Measurements from ENCODE around the gene XIAP.
"Not testable (repeated sequence)": the region's sequence is repeated elsewhere in the genome, so short reads cannot be mapped to it uniquely, and the experiment has no call there.

XIAP gene

DNA sequence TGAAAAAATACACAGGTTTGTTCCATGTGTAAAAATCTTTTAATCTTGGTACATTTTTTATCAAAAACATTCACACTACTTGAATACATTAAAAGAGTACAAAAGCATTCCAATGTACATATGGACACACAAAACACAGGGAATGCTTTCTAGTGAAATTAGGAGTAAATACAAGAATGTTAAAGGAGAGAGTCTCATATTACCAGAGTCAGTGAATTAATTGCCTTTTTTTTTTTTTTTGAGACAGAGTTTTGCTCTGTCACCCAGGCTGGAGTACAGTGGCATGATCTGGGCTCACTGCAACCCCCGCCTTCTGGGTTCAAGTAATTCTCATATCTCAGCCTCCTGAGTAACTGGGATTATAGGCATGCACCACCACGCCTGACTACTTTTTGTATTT lies 17.0 kb downstream of the XIAP start:
- no peak for DNase-seq

DNA sequence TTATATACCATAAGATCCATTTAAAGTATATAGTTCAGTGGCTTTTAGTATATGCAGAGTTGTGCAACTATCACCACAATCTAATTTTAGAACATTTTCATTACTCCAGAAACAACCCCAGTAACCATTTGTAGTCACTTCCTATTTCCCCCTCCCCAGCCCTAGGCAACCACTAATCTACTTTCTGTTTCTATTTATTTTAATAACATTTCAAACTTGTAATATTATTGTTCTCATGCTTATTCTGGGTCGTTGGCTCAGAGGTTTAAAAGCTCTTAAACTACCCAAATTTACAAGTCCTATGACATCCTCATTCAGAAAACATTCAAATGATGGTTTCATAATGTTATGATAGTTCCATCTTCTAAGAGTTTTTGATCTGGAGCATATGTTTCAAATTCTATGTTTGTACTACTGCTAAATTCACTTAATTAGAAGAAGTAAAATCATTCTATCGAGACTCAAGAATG lies 18.4 kb downstream of the XIAP start:
- DNase-seq = no peak

DNA sequence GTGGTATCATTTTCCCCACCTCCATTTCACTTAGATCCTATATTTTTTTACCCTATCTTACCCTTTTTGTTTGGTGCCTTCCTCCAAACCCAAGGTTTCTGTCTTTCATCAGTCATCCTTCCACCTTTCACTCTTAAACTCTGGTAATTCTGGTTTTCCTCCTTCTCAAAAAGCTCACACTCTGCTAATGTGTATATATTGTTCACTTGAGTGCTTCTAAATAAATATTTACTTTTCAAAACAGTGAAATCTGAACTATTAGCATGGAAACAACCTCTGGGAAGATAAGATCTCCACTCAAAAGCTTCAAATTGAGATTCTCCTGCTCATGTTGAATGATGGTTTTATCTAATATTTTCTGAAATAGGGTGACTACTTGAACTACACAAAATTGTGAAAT lies 21.5 kb downstream of the XIAP start:
- no peak for DNase-seq

DNA sequence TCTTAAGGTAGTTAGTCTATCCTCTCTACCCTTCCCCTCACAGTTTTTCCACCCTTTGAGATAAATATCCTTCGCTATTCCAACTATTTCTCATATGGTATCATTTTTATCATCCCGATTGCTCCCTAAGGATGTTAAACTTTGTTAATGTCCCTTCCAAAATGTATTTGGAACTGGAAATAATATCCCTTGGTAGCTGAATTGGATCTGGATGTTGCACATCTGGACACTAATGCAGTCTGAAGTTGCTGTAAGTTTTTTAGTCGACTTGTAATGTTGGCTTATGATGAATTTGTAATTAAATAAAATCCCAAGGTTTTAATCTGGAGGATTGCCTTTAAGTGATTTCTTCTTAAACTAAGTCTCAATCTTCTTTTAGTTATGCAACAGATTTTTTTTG lies 22.5 kb downstream of the XIAP start:
- no peak for DNase-seq

GRCh38 chrX:123884809-123885408 lies 25.1 kb downstream of the XIAP start:
- peak; percentile 55 for DNase-seq

GRCh38 chrX:123899701-123900100 lies 39.8 kb downstream of the XIAP start:
- DNase-seq = no peak

DNA sequence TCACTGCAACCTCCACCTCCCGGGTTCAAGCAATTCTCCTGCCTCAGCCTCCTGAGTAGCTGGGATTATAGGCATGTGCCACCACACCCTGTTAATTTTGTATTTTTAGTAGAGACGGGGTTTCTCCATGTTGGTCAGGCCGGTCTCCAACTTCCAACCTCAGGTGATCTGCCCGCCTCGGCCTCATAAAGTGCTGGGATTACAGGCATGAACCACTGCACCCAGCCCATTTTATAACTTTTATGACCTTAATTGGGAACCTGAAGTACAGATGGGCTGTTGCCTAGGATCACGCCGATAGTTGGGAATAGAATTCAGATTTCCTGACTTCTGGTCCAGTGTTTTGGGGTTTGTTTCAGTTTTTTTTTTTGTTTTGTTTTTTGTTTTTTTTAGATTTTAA lies 43.4 kb downstream of the XIAP start:
- DNase-seq = not testable (repeated sequence)

- no peak for DNase-seq
Measured at GRCh38 chrX:123905332-123905731, 45.5 kb downstream of the XIAP start.

GRCh38 chrX:123906557-123907316 lies 46.9 kb downstream of the XIAP start:
- DNase-seq = no peak

GRCh38 chrX:123909523-123909922 lies 49.7 kb downstream of the XIAP start:
- no peak for DNase-seq

DNA sequence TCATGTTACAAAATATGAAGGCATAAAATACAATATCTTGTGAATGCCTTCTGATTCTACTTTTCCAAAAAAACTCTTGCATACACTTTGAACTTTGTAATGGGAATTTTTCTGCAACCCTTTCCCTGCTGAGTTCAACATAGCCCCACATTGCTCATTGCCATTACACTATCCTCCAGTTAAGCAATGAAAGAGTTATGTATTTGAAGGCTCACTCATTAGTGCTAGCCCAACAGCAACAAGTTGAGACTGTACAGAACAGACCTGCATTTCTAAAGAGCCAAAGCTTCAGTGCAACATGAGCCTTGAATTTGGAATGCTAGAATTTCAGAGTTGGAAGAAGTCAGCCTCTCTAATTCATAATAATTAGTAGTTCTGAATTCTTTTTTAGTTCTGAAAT lies 57.2 kb downstream of the XIAP start:
- DNase-seq = no peak

- peak; percentile 1 for DNase-seq
Measured at GRCh38 chrX:123918106-123918721, 58.4 kb downstream of the XIAP start.

DNA sequence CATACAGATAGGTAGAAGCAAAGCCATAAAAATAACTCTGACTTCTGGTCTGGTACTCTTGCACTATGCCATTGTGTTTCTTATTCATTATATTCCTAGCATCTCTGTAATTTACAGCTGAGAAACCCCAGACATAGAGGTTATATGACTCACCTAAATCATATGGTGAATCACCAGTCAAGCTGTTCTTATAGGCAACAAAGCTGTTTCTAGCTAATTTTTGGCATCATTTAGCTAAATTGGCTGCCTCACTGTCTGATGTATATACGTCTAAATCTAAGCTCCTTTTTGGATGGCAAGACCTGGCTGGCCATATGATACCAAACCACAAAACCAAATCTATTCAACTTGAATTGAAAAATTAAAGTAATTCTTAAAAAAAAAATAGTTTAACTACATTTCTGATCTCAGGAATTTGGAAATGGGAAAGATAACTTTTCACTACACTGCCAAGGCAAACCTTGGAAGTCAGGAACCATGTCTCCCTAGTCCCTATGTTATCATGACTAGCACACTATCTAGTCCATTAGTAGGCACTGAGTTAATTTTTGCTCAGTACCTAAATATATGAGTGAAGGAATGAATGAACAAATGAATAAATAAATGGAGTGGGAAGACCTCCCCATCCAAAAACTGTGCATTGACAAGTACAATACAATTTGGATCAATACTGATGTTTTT lies 60.4 kb downstream of the XIAP start:
- DNase-seq = no peak

DNA sequence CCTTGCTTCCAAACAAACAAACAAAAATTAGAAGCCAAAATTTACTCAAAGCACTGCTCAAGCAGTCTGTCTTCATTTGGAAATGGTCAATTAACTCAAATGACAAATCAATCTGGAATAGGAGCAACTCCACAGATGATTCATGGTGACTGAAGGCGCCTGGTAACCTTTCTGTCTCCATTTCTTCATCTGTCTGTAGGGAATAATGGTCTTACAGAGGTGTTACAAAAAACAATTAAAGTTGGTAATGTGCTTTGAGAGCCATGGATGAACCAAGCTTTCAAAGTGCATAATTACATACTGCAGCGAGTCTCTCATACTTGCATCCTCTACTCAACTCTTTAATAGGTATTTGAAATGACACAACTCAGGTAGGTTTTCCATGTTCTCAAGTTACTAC lies 63.4 kb downstream of the XIAP start:
- no peak for DNase-seq

- DNase-seq = no peak
Measured at GRCh38 chrX:123924186-123924585, 64.3 kb downstream of the XIAP start.

- DNase-seq = no peak
Measured at GRCh38 chrX:123927845-123928244, 68.0 kb downstream of the XIAP start.

DNA sequence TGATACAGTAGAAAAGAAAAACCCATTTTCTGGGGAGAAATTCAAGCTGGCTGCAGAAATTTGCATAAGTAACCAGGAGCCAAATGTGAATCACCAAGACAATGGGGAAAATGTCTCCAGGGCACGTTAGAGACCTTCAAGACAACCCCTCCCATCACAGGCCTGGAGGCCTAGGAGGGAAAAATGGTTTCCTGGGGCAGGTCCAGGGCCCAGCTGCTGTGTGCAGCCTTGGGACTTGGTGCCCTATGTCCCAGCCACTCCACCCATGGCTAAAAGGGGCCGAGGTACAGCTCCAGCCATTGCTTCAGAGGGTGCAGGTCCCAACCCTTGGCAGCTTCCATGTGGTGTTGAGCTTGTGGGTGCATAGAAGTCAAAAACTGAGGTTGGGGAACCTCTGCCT lies 72.2 kb downstream of the XIAP start:
- DNase-seq = not testable (repeated sequence)

- DNase-seq = no peak
Measured at GRCh38 chrX:123943074-123943473, 83.2 kb downstream of the XIAP start.

- DNase-seq = no peak
Measured at GRCh38 chrX:123943488-123943887, 83.6 kb downstream of the XIAP start.

GRCh38 chrX:123949846-123950245 lies 90.0 kb downstream of the XIAP start:
- DNase-seq = no peak

DNA sequence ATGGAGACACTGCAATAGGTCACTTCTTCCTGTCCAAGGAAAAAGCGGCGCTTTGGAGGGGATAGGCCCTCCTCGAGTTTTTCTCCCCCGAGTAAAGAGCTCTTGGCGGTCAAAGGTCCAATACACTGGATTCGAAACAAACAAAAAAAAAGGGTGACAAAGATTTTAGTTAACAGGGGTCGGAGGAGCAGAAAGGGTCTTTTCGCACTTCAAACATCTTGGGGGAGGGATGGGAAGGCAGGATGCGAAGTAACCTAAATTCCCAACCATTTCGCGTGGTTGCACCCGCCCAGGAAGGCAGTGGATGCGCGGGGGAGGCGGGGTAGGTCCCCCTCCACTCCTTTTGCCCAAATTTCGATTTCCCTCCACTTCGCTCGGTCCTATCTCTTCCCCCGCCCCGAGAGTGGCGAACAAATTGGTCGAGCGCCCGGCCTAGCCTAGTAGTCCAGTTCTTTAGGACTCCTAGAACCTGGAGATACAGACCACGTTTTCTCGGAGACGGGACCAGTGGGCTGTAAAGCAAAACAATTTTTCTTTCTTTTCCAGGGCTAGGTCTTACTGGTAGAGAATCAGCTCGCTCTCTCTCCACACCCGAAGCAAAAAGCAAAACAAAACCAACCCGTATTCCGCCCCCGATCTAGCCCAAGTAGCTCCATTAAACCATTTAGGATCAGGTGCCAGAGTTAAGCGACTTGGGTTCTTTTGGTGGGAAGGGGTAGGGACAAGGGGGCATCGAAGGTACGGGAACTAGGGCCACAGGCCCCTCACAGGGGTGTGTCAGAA lies 99.6 kb downstream of the XIAP start:
- DNase-seq = peak; percentile 71

DNA sequence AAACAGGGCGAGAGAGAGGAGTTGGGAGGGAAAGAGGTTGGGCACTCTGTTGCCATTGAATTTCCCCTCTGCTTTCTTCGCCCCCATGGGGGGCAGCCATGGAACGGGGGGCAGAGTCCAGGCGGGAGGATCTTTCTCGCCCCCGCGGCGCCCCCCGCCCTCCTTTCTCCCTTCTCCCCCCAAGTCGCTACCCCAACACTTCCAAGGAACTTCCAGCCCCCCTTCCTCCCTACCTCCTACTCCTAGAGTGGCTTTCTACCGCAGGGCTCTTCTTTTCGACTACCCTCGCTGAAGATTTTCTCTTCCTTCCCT lies 101.1 kb downstream of the XIAP start:
- no peak for DNase-seq
